Activated CD8-positive, alpha-beta T cell treated with anti-CD3 and anti-CD28 coated beads, Interleukin-2, amount 10 ng/mL, durations not matched to agents 7 days and 5 days (primary cell): ENCODE results near the gene HVCN1. TPM values are rescaled to one million over a fixed set of nuclear protein-coding genes. Genes with fewer than 3 reads are reported as not detected.
A peak's percentile ranks its signal among the peaks of the same experiment; 100 is the strongest.

Source experiments
- ATAC-seq: fragments of 150-1000 bp; cut with Tn5 transposase; one replicate; pipeline ENCODE4 v1.10.0; 2021; ENCODE audit warnings: moderate library complexity
- CTCF ChIA-PET: fragments of 350-600 bp; sonication (Branson Sonifier 250); formaldehyde crosslinking; loops from one replicate; lab custom pipeline; 2021; ENCODE audit warnings: antibody characterized with exemption; lab: Charles Lee
- POLR2A ChIA-PET: fragments of 350-600 bp; sonication (Branson Sonifier 250); formaldehyde crosslinking; loops from one replicate; lab custom pipeline; 2021; ENCODE audit warnings: antibody characterized with exemption; lab: Charles Lee
- DNase-seq: peaks from one replicate; pipeline ENCODE4 v3.0.0-alpha.2; 2020
- H3K27ac Mint-ChIP-seq: one replicate; pipeline ENCODE4 v1.8.0; 2021; ENCODE audit warnings: mild to moderate bottlenecking, mixed read lengths
- H3K27me3 Mint-ChIP-seq: one replicate; pipeline ENCODE4 v1.8.0; 2021; ENCODE audit warnings: low read depth, mixed read lengths
- H3K36me3 Mint-ChIP-seq: one replicate; pipeline ENCODE4 v1.8.0; 2021; ENCODE audit warnings: low read depth, mixed read lengths
- H3K4me1 Mint-ChIP-seq: one replicate; pipeline ENCODE4 v1.8.0; 2021; ENCODE audit warnings: low read depth, mixed read lengths
- H3K4me3 Mint-ChIP-seq: one replicate; pipeline ENCODE4 v1.8.0; 2021; ENCODE audit warnings: mild to moderate bottlenecking, mixed read lengths
- H3K9me3 Mint-ChIP-seq: one replicate; pipeline ENCODE4 v1.8.0; 2022; ENCODE audit warnings: mixed read lengths; ENCODE audit not compliant: insufficient read depth
- total RNA-seq, 2 experiments: library from RNA; stranded (reverse); gene quantifications; one replicate each; pipeline ENCODE4 v1.2.3, GENCODE V29; 2021

HVCN1 gene
- total RNA-seq, 2 experiments from 2014 or later, result 28.6 to 30.8 TPM

GRCh38 chr12:110698171-110698902, 9.4 kb upstream of the HVCN1 start:
- ChIA-PET CTCF (interaction anchor here (0.8 to 1.7 kb wide), 26 partner anchors 8 to 184 kb away, joined by 3 to 12 read pairs (median 4); partner anchors contain the start of gene TCTN1), POLR2A (interaction anchor here (1.2 kb wide), 1 partner anchor 9 kb away, joined by 3 read pairs; the partner anchor contains the start of gene HVCN1)
- Mint-ChIP-seq H3K27ac (peak overlapping the region; percentile 78), H3K4me3 (no peak overlapping the region), H3K4me1 (peaks cover 23% of the 10 kb centered on the region), H3K36me3 (no peaks in the 10 kb centered on the region), H3K9me3 (no peaks in the 10 kb centered on the region), H3K27me3 (no peaks in the 10 kb centered on the region)
- DNase-seq (peak; percentile 92), ATAC-seq (peak; percentile 100)

DNA sequence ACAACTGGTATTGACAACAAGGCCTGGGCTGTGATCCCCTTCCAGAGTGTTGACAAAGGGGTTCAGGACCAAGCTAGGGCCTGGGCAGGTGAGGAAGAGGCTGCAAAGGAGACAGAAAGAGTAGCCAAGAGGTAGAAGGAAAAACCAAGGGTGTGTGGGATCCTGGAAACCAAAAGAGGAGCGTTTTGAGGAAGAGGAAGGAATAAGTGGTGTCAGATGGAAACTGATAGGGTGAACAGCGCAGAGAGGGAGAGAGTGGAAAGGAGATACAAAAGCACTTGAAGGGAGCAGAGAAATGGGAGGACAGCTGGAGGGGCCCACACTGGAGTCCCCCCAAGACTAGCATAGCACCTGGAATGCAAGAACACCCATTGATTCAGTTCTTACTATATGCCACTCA, 8.3 kb upstream of the HVCN1 start:
- ATAC-seq (no peak), DNase-seq (no peak)
- Mint-ChIP-seq H3K36me3 (no peaks in the 10 kb centered on the region), H3K4me1 (peaks cover 23% of the 10 kb centered on the region), H3K9me3 (no peaks in the 10 kb centered on the region), H3K27me3 (no peaks in the 10 kb centered on the region), H3K27ac (no peak overlapping the region), H3K4me3 (no peak overlapping the region)
- ChIA-PET CTCF (interaction anchor here (0.8 to 1.7 kb wide), 23 partner anchors 7 to 145 kb away, joined by 3 to 12 read pairs (median 4); partner anchors contain the start of gene TCTN1), POLR2A (interaction anchor here (0.6 to 1.2 kb wide), 2 partner anchors 8 to 18 kb away, joined by 3 read pairs; partner anchors contain the start of gene HVCN1)

DNA sequence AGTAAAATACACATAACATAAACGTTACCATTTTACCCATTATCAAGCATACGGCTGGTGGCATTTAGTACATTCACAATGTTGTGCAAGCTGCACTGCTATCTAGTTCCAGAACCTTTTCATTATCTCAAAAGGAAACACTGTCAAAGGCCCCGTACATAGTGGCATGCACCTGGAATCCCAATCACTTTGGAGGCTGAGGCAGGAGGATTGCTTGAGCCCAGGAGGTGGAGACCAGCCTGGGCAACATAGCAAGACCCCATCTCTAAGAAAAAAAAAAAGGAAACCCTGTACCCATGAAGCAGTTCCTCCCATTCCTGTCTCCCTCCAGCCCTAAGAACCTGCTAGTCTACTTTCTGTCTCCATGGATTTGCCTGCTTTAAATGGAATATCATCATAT, 7.4 kb upstream of the HVCN1 start:
- POLR2A ChIA-PET, result no interaction called here
- no peak overlapping the region for H3K4me3 Mint-ChIP-seq
- DNase-seq, result no peak
- ATAC-seq, result no peak
- H3K27ac Mint-ChIP-seq, result no peak overlapping the region
- no peaks in the 10 kb centered on the region for H3K9me3 Mint-ChIP-seq
- H3K27me3 Mint-ChIP-seq, result no peaks in the 10 kb centered on the region
- H3K4me1 Mint-ChIP-seq, result peaks cover 32% of the 10 kb centered on the region
- no peaks in the 10 kb centered on the region for H3K36me3 Mint-ChIP-seq
- CTCF ChIA-PET, result interaction anchor here (1.3 kb wide), 1 partner anchor 95 kb away, joined by 5 read pairs; no protein-coding TSS in a partner anchor

DNA sequence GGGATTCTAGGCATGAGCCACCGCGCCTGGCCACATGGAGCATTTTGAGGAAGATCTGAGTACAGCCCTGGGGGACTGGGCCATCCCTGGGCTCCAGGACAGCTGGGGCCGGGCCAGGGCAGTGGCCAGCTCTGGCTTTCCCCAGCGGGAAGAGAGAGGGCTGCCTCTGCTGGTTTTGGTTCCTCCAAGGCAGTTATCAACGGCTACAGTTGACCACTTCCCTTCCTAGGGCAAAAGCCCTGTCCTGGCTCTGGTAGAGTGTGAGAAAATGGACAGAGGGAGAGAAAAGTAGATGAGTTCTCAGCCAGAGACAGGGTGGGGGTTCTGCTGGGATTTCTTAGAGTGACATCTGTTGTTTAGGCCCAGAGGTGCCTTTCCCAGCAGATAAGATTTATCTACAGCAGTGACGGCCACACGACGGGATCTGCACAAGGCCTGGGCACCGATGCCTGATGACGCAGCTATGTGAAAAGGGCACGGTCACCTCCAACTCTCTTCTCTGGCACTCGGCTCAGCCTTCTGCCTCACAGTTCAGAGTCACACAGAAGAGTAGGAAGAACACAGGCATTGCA, 5.5 kb upstream of the HVCN1 start:
- H3K36me3 Mint-ChIP-seq, result no peaks in the 10 kb centered on the region
- H3K4me3 Mint-ChIP-seq, result no peak overlapping the region
- ChIA-PET CTCF (interaction anchor here (1.7 kb wide), 1 partner anchor 10 kb away, joined by 4 read pairs; no protein-coding TSS in a partner anchor), POLR2A (interaction anchor here (1.0 kb wide), 1 partner anchor 226 kb away, joined by 3 read pairs; the partner anchor contains the start of genes FAM216A and GPN3)
- H3K27me3 Mint-ChIP-seq, result no peaks in the 10 kb centered on the region
- no peaks in the 10 kb centered on the region for H3K9me3 Mint-ChIP-seq
- ATAC-seq (no peak), DNase-seq (no peak)
- H3K27ac Mint-ChIP-seq, result no peak overlapping the region
- H3K4me1 Mint-ChIP-seq, result peaks cover 46% of the 10 kb centered on the region

DNA sequence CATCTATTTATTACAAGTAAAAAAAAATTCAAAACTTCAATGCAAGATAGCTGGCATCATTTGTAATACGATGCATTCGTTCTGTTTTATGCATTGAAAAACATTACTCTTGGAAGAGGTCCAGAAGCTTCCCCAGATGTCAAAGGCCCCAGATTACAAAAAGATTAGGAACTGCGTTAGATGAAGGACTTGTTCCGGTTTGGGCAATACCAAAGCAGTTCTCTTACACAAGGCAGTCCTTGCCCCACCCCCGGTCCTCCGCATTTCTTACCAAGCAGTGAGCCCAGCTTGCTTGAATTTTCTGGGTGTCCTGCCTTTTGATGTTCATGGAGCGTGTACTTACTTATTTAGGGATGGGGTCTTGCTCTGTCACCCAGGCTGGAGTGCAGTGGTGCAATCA, 4.8 kb upstream of the HVCN1 start:
- DNase-seq (no peak), ATAC-seq (no peak)
- Mint-ChIP-seq H3K4me3 (no peak overlapping the region), H3K4me1 (peaks cover 48% of the 10 kb centered on the region), H3K27ac (no peak overlapping the region), H3K36me3 (no peaks in the 10 kb centered on the region), H3K27me3 (no peaks in the 10 kb centered on the region), H3K9me3 (no peaks in the 10 kb centered on the region)
- POLR2A ChIA-PET, result interaction anchor here (1.0 kb wide), 1 partner anchor 225 kb away, joined by 3 read pairs; the partner anchor contains the start of genes FAM216A and GPN3
- CTCF ChIA-PET, result interaction anchor here (0.6 to 2.4 kb wide), 4 partner anchors 11 to 243 kb away, joined by 3 to 7 read pairs (median 4); partner anchors contain the start of gene ARPC3

DNA sequence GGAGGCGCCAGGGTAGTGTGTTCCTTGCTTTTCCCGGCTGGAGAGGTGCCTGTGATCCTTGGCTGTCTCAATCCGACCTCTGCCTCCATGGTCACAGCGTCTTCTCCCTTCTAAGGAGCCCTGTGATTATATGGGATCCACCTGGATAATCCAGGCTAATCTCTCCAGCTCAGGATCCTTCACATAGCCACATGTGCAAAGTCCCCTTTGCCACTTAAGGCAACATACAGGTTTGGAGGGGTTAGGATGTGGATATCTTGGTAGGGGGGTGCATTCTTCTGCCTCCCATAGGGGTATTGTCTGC, 1.2 kb upstream of the HVCN1 start:
- Mint-ChIP-seq H3K4me1 (peaks cover 59% of the 10 kb centered on the region), H3K4me3 (peak overlapping the region; percentile 87), H3K9me3 (no peaks in the 10 kb centered on the region), H3K27ac (peak overlapping the region; percentile 98), H3K27me3 (no peaks in the 10 kb centered on the region), H3K36me3 (peaks cover 19% of the 10 kb centered on the region)
- ChIA-PET CTCF (interaction anchor here (0.8 to 1.4 kb wide), 4 partner anchors 8 to 240 kb away, joined by 3 to 5 read pairs (median 3); partner anchors contain the start of gene ARPC3), POLR2A (interaction anchor here (0.6 to 1.9 kb wide), 8 partner anchors 11 to 240 kb away, joined by 3 to 7 read pairs (median 4); partner anchors contain the start of gene ARPC3)
- DNase-seq, result no peak
- ATAC-seq, result no peak

DNA sequence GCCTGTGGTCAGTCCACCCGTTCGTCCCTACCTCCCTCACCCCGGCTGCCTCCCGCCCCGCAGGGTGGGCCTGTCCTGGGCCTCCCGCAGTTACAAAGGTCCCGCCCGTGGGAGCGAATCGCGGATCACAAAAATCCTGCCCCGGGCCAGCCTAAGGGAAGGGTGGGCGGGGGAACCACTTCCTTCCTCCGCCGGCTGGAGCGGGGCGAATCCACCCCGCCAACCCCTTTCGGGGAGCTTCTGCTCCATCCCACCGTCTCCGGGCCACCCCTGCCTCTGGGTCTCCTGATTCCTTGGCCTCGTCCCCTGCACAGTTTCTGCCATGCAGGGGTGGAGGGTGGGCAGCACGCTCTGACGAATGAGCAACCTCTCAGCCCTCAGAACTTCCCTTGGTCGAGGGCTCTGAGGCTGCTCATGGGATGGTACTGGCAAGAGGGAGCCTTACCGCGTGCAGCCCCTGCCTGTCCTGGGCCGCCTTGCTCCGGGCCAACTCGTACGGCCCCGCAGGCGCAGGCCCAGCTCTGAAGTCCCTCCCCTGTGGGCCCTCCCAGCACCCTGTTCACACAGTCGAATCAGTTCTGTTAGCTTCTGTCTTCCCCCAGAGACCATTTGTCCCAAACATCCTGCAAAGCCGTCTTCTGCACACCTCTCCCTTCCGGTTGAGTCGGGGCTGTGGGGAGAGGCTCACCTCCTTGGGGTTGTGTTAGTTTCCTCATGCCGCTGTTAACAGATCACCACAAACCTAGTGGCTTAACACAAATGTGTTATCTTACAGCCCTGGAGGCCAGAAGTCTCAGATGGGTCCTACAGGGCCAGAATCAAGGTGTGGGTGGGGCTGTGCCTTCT, 589 bp upstream of the HVCN1 start:
- Mint-ChIP-seq H3K27ac (peak overlapping the region; percentile 98), H3K27me3 (no peaks in the 10 kb centered on the region), H3K4me1 (peaks cover 62% of the 10 kb centered on the region), H3K36me3 (peaks cover 25% of the 10 kb centered on the region), H3K4me3 (peak overlapping the region; percentile 87), H3K9me3 (peaks cover 3% of the 10 kb centered on the region)
- ATAC-seq, result peak; percentile 86
- DNase-seq, result peak; percentile 85
- ChIA-PET CTCF (interaction anchor here (0.7 to 1.4 kb wide), 5 partner anchors 8 to 240 kb away, joined by 3 to 5 read pairs (median 3); partner anchors contain the start of gene ARPC3), POLR2A (interaction anchor here (0.5 to 1.9 kb wide), 12 partner anchors 8 to 241 kb away, joined by 3 to 7 read pairs (median 4); partner anchors contain the start of gene ARPC3)

GRCh38 chr12:110687396-110688169, 1.3 kb downstream of the HVCN1 start:
- ATAC-seq (no peak), DNase-seq (no peak)
- CTCF ChIA-PET, result no interaction called here
- POLR2A ChIA-PET, result no interaction called here
- H3K27ac Mint-ChIP-seq, result peak overlapping the region; percentile 85
- peaks cover 39% of the 10 kb centered on the region for H3K36me3 Mint-ChIP-seq
- H3K9me3 Mint-ChIP-seq, result peaks cover 3% of the 10 kb centered on the region
- H3K4me3 Mint-ChIP-seq, result peak overlapping the region; percentile 87
- H3K4me1 Mint-ChIP-seq, result peaks cover 57% of the 10 kb centered on the region
- H3K27me3 Mint-ChIP-seq, result no peaks in the 10 kb centered on the region

DNA sequence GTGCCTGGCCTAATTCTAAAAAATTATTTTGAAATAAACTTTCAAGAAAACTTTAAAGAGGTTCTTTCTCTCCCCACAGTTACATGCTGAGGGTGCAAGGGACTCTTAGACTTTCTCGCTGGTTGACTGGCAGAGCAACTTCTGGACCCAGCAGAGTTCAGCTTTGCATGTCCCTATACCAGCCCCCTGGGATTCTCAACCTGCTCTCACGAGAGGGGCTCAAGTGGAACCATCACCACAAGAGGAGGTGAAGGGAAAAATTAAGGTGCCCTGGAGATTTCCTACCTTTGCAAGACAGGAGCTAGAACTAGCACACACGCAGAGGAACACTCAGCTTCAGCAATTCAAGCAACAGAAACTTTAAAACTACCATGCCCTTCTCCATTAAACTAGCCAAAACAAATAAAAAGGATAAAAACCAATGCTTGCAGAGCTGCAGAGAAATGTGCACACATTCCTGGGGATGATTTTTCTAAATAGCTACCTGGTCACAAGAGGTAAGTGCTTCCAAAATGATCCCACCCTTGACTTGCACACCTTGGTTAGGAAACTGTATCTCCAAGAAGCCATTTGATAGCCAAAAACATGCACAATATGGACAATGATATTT, 2.5 kb downstream of the HVCN1 start:
- DNase-seq (no peak), ATAC-seq (no peak)
- peaks cover 54% of the 10 kb centered on the region for H3K4me1 Mint-ChIP-seq
- POLR2A ChIA-PET, result no interaction called here
- CTCF ChIA-PET, result interaction anchor here (2.2 kb wide), 1 partner anchor 11 kb away, joined by 7 read pairs; no protein-coding TSS in a partner anchor
- peak overlapping the region; percentile 87 for H3K4me3 Mint-ChIP-seq
- peaks cover 46% of the 10 kb centered on the region for H3K36me3 Mint-ChIP-seq
- no peaks in the 10 kb centered on the region for H3K27me3 Mint-ChIP-seq
- H3K9me3 Mint-ChIP-seq, result peaks cover 3% of the 10 kb centered on the region
- H3K27ac Mint-ChIP-seq, result no peak overlapping the region

GRCh38 chr12:110684312-110684836, 4.5 kb downstream of the HVCN1 start:
- Mint-ChIP-seq H3K36me3 (peaks cover 55% of the 10 kb centered on the region), H3K27ac (no peak overlapping the region), H3K27me3 (no peaks in the 10 kb centered on the region), H3K4me1 (peaks cover 42% of the 10 kb centered on the region), H3K9me3 (peaks cover 3% of the 10 kb centered on the region), H3K4me3 (no peak overlapping the region)
- POLR2A ChIA-PET, result no interaction called here
- CTCF ChIA-PET, result interaction anchor here (1.0 kb wide), 1 partner anchor 65 kb away, joined by 3 read pairs; no protein-coding TSS in a partner anchor
- DNase-seq (no peak), ATAC-seq (no peak)
